Activated CD4-positive, alpha-beta T cell treated with anti-CD3 and anti-CD28 coated beads, Interleukin-2, amount 50 U/mL, for 1 hour (primary cell): ENCODE results near the gene BRSK1.

Experiments
- DNase-seq: peaks from one replicate; pipeline ENCODE4 v3.0.0-alpha.2; 2020

The BRSK1 gene

GRCh38 chr19:55275851-55276719 is 7.7 kb upstream of the BRSK1 start:
- no peak for DNase-seq

GRCh38 chr19:55276720-55277430 is 6.9 kb upstream of the BRSK1 start:
- DNase-seq, result no peak

- no peak for DNase-seq
These were observed 6.3 kb upstream of the BRSK1 start for GRCh38 chr19:55277494-55277893.

- no peak for DNase-seq
These were observed 5.2 kb upstream of the BRSK1 start for GRCh38 chr19:55278391-55279135.

GRCh38 chr19:55279340-55279739 is 4.5 kb upstream of the BRSK1 start:
- no peak for DNase-seq

GRCh38 chr19:55279770-55280643 is 3.8 kb upstream of the BRSK1 start, which contains the start of gene HSPBP1:
HSPBP1 (minus strand) TSS chr19:55280110; CDS start chr19:55279608, 502 bp downstream.
- DNase-seq, result peak; percentile 95

- DNase-seq, result no peak
These were observed 735 bp downstream of the BRSK1 start for GRCh38 chr19:55284405-55285058.

- DNase-seq, result no peak
These were observed 1.6 kb downstream of the BRSK1 start for GRCh38 chr19:55285229-55285890.

GRCh38 chr19:55287361-55288079 is 3.7 kb downstream of the BRSK1 start:
- no peak for DNase-seq

- DNase-seq, result no peak
These were observed 5.5 kb downstream of the BRSK1 start for GRCh38 chr19:55289117-55289796.

- DNase-seq, result no peak
These were observed 13.5 kb downstream of the BRSK1 start for GRCh38 chr19:55297267-55297666.

- no peak for DNase-seq
These were observed 16.2 kb downstream of the BRSK1 start for GRCh38 chr19:55299991-55300390.

- DNase-seq, result no peak
These were observed 17.2 kb downstream of the BRSK1 start for GRCh38 chr19:55300886-55301458.

- DNase-seq, result peak; percentile 93
These were observed 17.9 kb downstream of the BRSK1 start for GRCh38 chr19:55301459-55302317.

- no peak for DNase-seq
These were observed 18.5 kb downstream of the BRSK1 start for GRCh38 chr19:55302318-55302703.

- no peak for DNase-seq
These were observed 19.7 kb downstream of the BRSK1 start for GRCh38 chr19:55303477-55303876.

GRCh38 chr19:55304279-55304978 is 20.6 kb downstream of the BRSK1 start:
- DNase-seq, result no peak

GRCh38 chr19:55304980-55305379 is 21.2 kb downstream of the BRSK1 start:
- no peak for DNase-seq
